HEK293 (cell line): ENCODE measurements around the gene TMEM184A.

Experiments used
- CTCF ChIA-PET: fragments of 350-600 bp; formaldehyde crosslinking; extraction: SDS; loops from one replicate; lab custom pipeline; 2021; ENCODE audit warnings: antibody characterized with exemption; lab: Yijun Ruan, JAX
- POLR2A ChIA-PET: fragments of 300-600 bp; formaldehyde crosslinking; extraction: SDS; loops from one replicate; lab custom pipeline; 2020; ENCODE audit warnings: antibody characterized with exemption, inconsistent platforms; lab: Yijun Ruan, JAX
- H3K27ac ChIP-seq: fragments of 200-500 bp; sonication (Bioruptor generic); 2 replicates; pipeline ENCODE4 v1.5.1; 2014; ENCODE audit warnings: low read depth, low read length, control low read depth, inconsistent platforms; ENCODE audit errors: extremely low read depth
- H3K36me3 ChIP-seq, 2 experiments: fragments of 200-500 bp in 1 of 2; sonication (Bioruptor generic) in 1 of 2; 1 replicate in 1 of 2; 2 replicates in 1 of 2; pipeline ENCODE4 v1.5.1; 2014 to 2017; ENCODE audit warnings: inconsistent platforms in 2 of 2, low read length in 2 of 2; ENCODE audit not compliant: control insufficient read depth in 2 of 2, insufficient read depth in 1 of 2
- H3K4me1 ChIP-seq: fragments of 200-500 bp; sonication (Bioruptor generic); 2 replicates; pipeline ENCODE4 v1.5.1; 2014; ENCODE audit warnings: mild to moderate bottlenecking, low read length, inconsistent platforms; ENCODE audit not compliant: control insufficient read depth, insufficient read depth
- H3K4me3 ChIP-seq: 2 replicates; pipeline ENCODE4 v1.5.1; 2011; ENCODE audit warnings: low read depth, mild to moderate bottlenecking, control low read depth, low read length, moderate library complexity
- H3K9me3 ChIP-seq: fragments of 200-500 bp; sonication (Bioruptor generic); 2 replicates; pipeline ENCODE4 v1.5.1; 2014; ENCODE audit warnings: low read depth, low read length, inconsistent platforms; ENCODE audit not compliant: control insufficient read depth, insufficient read depth
- CTCF ChIP-seq: fragments of 450-650 bp; formaldehyde crosslinking; IDR thresholded peaks from 2 replicates; pipeline ENCODE4 v1.5.1; 2016; ENCODE audit warnings: missing biosample characterization, missing genetic modification characterization
- GLIS1 ChIP-seq: fragments of 450-650 bp; formaldehyde crosslinking; IDR thresholded peaks from 2 replicates; pipeline ENCODE4 v1.5.1; 2016; ENCODE audit warnings: missing biosample characterization, missing genetic modification characterization
- GLIS2 ChIP-seq: fragments of 450-650 bp; formaldehyde crosslinking; IDR thresholded peaks from 2 replicates; pipeline ENCODE4 v1.5.1; 2016; ENCODE audit warnings: missing biosample characterization, missing genetic modification characterization
- KLF1 ChIP-seq: fragments of 450-650 bp; formaldehyde crosslinking; IDR thresholded peaks from 2 replicates; pipeline ENCODE4 v1.5.1; 2016; ENCODE audit warnings: missing biosample characterization, missing genetic modification characterization
- KLF10 ChIP-seq: fragments of 450-650 bp; IDR thresholded peaks from 2 replicates; pipeline ENCODE4 v1.5.1; 2018; ENCODE audit warnings: missing biosample characterization, mild to moderate bottlenecking, missing genetic modification characterization
- PATZ1 ChIP-seq: fragments of 450-650 bp; formaldehyde crosslinking; IDR thresholded peaks from 2 replicates; pipeline ENCODE4 v1.5.1; 2016; ENCODE audit warnings: missing biosample characterization, missing genetic modification characterization
- SCRT2 ChIP-seq: fragments of 450-650 bp; formaldehyde crosslinking; IDR thresholded peaks from 2 replicates; pipeline ENCODE4 v1.5.1; 2016; ENCODE audit warnings: missing biosample characterization, missing genetic modification characterization
- SP3 ChIP-seq: fragments of 450-650 bp; formaldehyde crosslinking; IDR thresholded peaks from 2 replicates; pipeline ENCODE4 v1.5.1; 2016; ENCODE audit warnings: missing biosample characterization, missing genetic modification characterization
- ZBTB20 ChIP-seq: fragments of 450-650 bp; formaldehyde crosslinking; IDR thresholded peaks from 2 replicates; pipeline ENCODE4 v1.5.1; 2016; ENCODE audit warnings: missing biosample characterization, missing genetic modification characterization
- ZBTB26 ChIP-seq: fragments of 450-650 bp; formaldehyde crosslinking; optimal IDR thresholded peaks from 2 replicates; pipeline ENCODE3; 2016; ENCODE audit warnings: missing biosample characterization, mild to moderate bottlenecking, missing genetic modification characterization
- ZBTB49 ChIP-seq: fragments of 450-650 bp; formaldehyde crosslinking; IDR thresholded peaks from 2 replicates; pipeline ENCODE4 v1.5.1; 2016; ENCODE audit warnings: missing biosample characterization, missing genetic modification characterization, low read depth
- ZNF10 ChIP-seq: fragments of 450-650 bp; formaldehyde crosslinking; IDR thresholded peaks from 2 replicates; pipeline ENCODE4 v1.5.1; 2017; ENCODE audit warnings: missing biosample characterization, missing genetic modification characterization
- ZNF2 ChIP-seq: fragments of 450-650 bp; formaldehyde crosslinking; IDR thresholded peaks from 2 replicates; pipeline ENCODE4 v1.5.1; 2016; ENCODE audit warnings: missing biosample characterization, missing genetic modification characterization
- ZNF23 ChIP-seq: fragments of 450-650 bp; formaldehyde crosslinking; IDR thresholded peaks from 2 replicates; pipeline ENCODE4 v1.5.1; 2016; ENCODE audit warnings: missing biosample characterization, missing genetic modification characterization, borderline replicate concordance
- ZNF280D ChIP-seq: fragments of 450-650 bp; formaldehyde crosslinking; IDR thresholded peaks from 2 replicates; pipeline ENCODE4 v1.5.1; 2016; ENCODE audit warnings: missing biosample characterization, missing genetic modification characterization
- ZNF423 ChIP-seq: fragments of 450-650 bp; formaldehyde crosslinking; IDR thresholded peaks from 2 replicates; pipeline ENCODE4 v1.5.1; 2016; ENCODE audit warnings: missing biosample characterization, missing genetic modification characterization
- ZNF529 ChIP-seq: fragments of 450-650 bp; formaldehyde crosslinking; IDR thresholded peaks from 2 replicates; pipeline ENCODE4 v1.5.1; 2017; ENCODE audit warnings: missing genetic modification characterization, missing biosample characterization; ENCODE audit not compliant: insufficient replicate concordance
- ZNF645 ChIP-seq: fragments of 450-650 bp; formaldehyde crosslinking; IDR thresholded peaks from 2 replicates; pipeline ENCODE4; 2016; ENCODE audit warnings: missing biosample characterization, missing genetic modification characterization
- ZNF677 ChIP-seq: fragments of 450-650 bp; IDR thresholded peaks from 2 replicates; pipeline ENCODE4 v1.5.0; 2018; ENCODE audit warnings: missing biosample characterization, mild to moderate bottlenecking, missing genetic modification characterization, moderate library complexity
- ZNF777 ChIP-seq: fragments of 450-650 bp; formaldehyde crosslinking; IDR thresholded peaks from 2 replicates; pipeline ENCODE4 v1.5.1; 2017; ENCODE audit warnings: missing biosample characterization, missing genetic modification characterization, borderline replicate concordance
- ZNF837 ChIP-seq: fragments of 450-650 bp; formaldehyde crosslinking; IDR thresholded peaks from 2 replicates; pipeline ENCODE4 v1.5.1; 2016; ENCODE audit warnings: missing biosample characterization, missing genetic modification characterization
- ZSCAN23 ChIP-seq: fragments of 450-650 bp; formaldehyde crosslinking; IDR thresholded peaks from 2 replicates; pipeline ENCODE4 v1.5.1; 2016; ENCODE audit warnings: missing biosample characterization, missing genetic modification characterization

TMEM184A gene

GRCh38 chr7:1555813-1556543 lies at the start of gene TMEM184A:
Gene TMEM184A, minus strand, starts transcription at chr7:1556205. Its CDS starts 721 bp downstream, at chr7:1555484.
- H3K27ac ChIP-seq, result no peak within 1 kb of the TSS; the same call in 1 of the 2 replicates
- CTCF ChIA-PET, result interaction anchor here (0.5 to 2.9 kb wide), 16 partner anchors 10 to 1107 kb away, joined by 3 to 23 read pairs (median 4); no protein-coding TSS in a partner anchor
- H3K9me3 ChIP-seq, result no peaks in the 10 kb centered on the region
- H3K4me3 ChIP-seq, result no peak within 1 kb of the TSS
- H3K36me3 ChIP-seq, result no peaks in the 10 kb centered on the region
- TF ChIP-seq ZNF777 (tag by site-specific recombination) (0 out of 2 replicates have a peak, but pooled peaks have one; percentile 26), ZSCAN23 (no peak), KLF10 (no peak), GLIS2 (tag by site-specific recombination) (0 out of 2 replicates have a peak, but pooled peaks have one; percentile 26), PATZ1 (tag by site-specific recombination) (peak; percentile 65), ZNF837 (tag by site-specific recombination) (no peak), ZNF10 (peak; percentile 79), SP3 (tag by site-specific recombination) (peak; percentile 31), ZBTB20 (tag by site-specific recombination) (peak; percentile 8; the same call in 1 of the 2 replicates), GLIS1 (peak; percentile 4; the same call in 1 of the 2 replicates), CTCF (tag by site-specific recombination) (peak; percentile 90), KLF1 (tag by site-specific recombination) (peak; percentile 49; the same call in 1 of the 2 replicates), ZNF677 (tag by site-specific recombination) (no peak), ZNF423 (0 out of 2 replicates have a peak, but pooled peaks have one; percentile 0)
- TF ChIP-seq, all 188 proteins: peak for 10
- peaks cover 3% of the 10 kb centered on the region; the same call in 1 of the 2 replicates for H3K4me1 ChIP-seq
- POLR2A ChIA-PET, result interaction anchor here (0.7 to 2.7 kb wide), 10 partner anchors 11 to 705 kb away, joined by 3 to 40 read pairs (median 4); partner anchors contain the start of gene PSMG3

GRCh38 chr7:1604383-1604782 lies 48.4 kb upstream of the TMEM184A start:
- no peaks in the 10 kb centered on the region for H3K36me3 ChIP-seq
- no peaks in the 10 kb centered on the region for H3K9me3 ChIP-seq
- no peaks in the 10 kb centered on the region for H3K4me1 ChIP-seq
- no peak overlapping the region for H3K27ac ChIP-seq
- H3K4me3 ChIP-seq, result no peak overlapping the region
- ChIA-PET POLR2A (no interaction called here), CTCF (interaction anchor here (0.8 kb wide), 1 partner anchor 760 kb away, joined by 4 read pairs; no protein-coding TSS in a partner anchor)
- TF ChIP-seq ZNF23, result no peak
- no peak for TF ChIP-seq ZBTB49
- no peak for TF ChIP-seq ZNF2 (tag by site-specific recombination)
- no peak for TF ChIP-seq SCRT2
- TF ChIP-seq ZBTB26 (tag by site-specific recombination), result no peak
- TF ChIP-seq KLF1 (tag by site-specific recombination), result no peak
- no peak for TF ChIP-seq ZNF645 (tag by site-specific recombination)
- TF ChIP-seq ZNF529, result no peak
- no peak for TF ChIP-seq ZNF280D
